CD4-positive, CD25-positive, alpha-beta regulatory T cell (primary cell): ENCODE measurements around the gene ALB. TPM values are rescaled to one million over a fixed set of nuclear protein-coding genes. Genes with fewer than 3 reads are reported as not detected.
"Not testable (repeated sequence)": the region's sequence is repeated elsewhere in the genome, so short reads cannot be mapped to it uniquely, and the experiment has no call there.

Experiments
- ATAC-seq, 2 donors: fragments of 150-1000 bp; cut with Tn5 transposase; one replicate each; pipeline ENCODE4 v1.10.0; 2021; ENCODE audit warnings: low read depth in 2 of 2, moderate number of reproducible peaks in 2 of 2, moderate library complexity in 1 of 2
- DNase-seq, 3 donors: peaks; one replicate each; pipeline versions ENCODE4 v3.0.0 to v3.0.0-alpha.2; 2012 to 2022; ENCODE audit warnings: mixed read lengths in 1 of 3
- H3K27ac ChIP-seq: one replicate; pipeline ENCODE4 v1.7.0; 2013; ENCODE audit warnings: mild to moderate bottlenecking, low read length; ENCODE audit not compliant: insufficient read depth, poor library complexity, severe bottlenecking
- H3K27me3 ChIP-seq: one replicate; pipeline ENCODE4 v1.7.0; 2013; ENCODE audit warnings: low read length; ENCODE audit not compliant: control insufficient read depth, insufficient read depth
- H3K36me3 ChIP-seq: one replicate; pipeline ENCODE4 v1.7.0; 2013; ENCODE audit warnings: mild to moderate bottlenecking, low read length, moderate library complexity; ENCODE audit not compliant: control insufficient read depth, insufficient read depth
- H3K4me1 ChIP-seq: 2 replicates; pipeline ENCODE4 v1.7.0; 2013; ENCODE audit warnings: mild to moderate bottlenecking, low read length; ENCODE audit not compliant: insufficient read depth, control insufficient read depth, poor library complexity, severe bottlenecking
- H3K4me3 ChIP-seq: one replicate; pipeline ENCODE4 v1.7.0; 2013; ENCODE audit warnings: low read depth, mild to moderate bottlenecking, low read length, moderate library complexity
- H3K9me3 ChIP-seq, 2 experiments: 1 replicate in 1 of 2; 2 replicates in 1 of 2; pipeline ENCODE4 v1.7.0; 2013; ENCODE audit warnings: low read length in 2 of 2, mild to moderate bottlenecking in 1 of 2, moderate library complexity in 1 of 2; ENCODE audit not compliant: control insufficient read depth in 2 of 2
- H3K27ac Mint-ChIP-seq, 3 donors: one replicate each; pipeline ENCODE4 v1.8.0; 2020 to 2022; ENCODE audit warnings: mild to moderate bottlenecking in 3 of 3, mixed read lengths in 3 of 3, moderate library complexity in 2 of 3
- H3K27me3 Mint-ChIP-seq: one replicate; pipeline ENCODE4 v1.8.0; 2022; ENCODE audit warnings: mild to moderate bottlenecking, mixed read lengths
- H3K36me3 Mint-ChIP-seq: one replicate; pipeline ENCODE4 v1.8.0; 2020; ENCODE audit warnings: mixed read lengths
- H3K4me1 Mint-ChIP-seq, 4 donors: one replicate each; pipeline ENCODE4 v1.8.0; 2020 to 2022; ENCODE audit warnings: mixed read lengths in 4 of 4, mild to moderate bottlenecking in 1 of 4
- H3K4me3 Mint-ChIP-seq, 4 donors: one replicate each; pipeline ENCODE4 v1.8.0; 2020 to 2022; ENCODE audit warnings: mild to moderate bottlenecking in 4 of 4, mixed read lengths in 4 of 4, moderate library complexity in 3 of 4
- H3K9me3 Mint-ChIP-seq, 7 donors: one replicate each; pipeline ENCODE4 v1.8.0; 2020 to 2022; ENCODE audit warnings: mixed read lengths in 7 of 7, mild to moderate bottlenecking in 3 of 7, moderate library complexity in 2 of 7
- polyA plus RNA-seq, 4 donors: library from polyadenylated mRNA; unstranded; fragments of 300-500 nt; fragmentation: Illumina TruSeq; gene quantifications; one replicate each; pipeline ENCODE4 v1.2.3, GENCODE V29; 2021
- total RNA-seq: library from RNA; stranded (reverse); gene quantifications from one replicate; pipeline ENCODE4 v1.2.3, GENCODE V29; 2022

Gene ALB
- total and polyA plus RNA-seq, 5 donors from 2014 or later = not detected

- H3K4me3 Mint-ChIP-seq = no peak overlapping the region
- no peaks in the 10 kb centered on the region for H3K9me3 ChIP-seq
- H3K27ac Mint-ChIP-seq = no peak overlapping the region
- no peaks in the 10 kb centered on the region for H3K27me3 Mint-ChIP-seq
- no peaks in the 10 kb centered on the region for H3K4me1 Mint-ChIP-seq
- H3K36me3 Mint-ChIP-seq = no peaks in the 10 kb centered on the region
- no peak for DNase-seq
- H3K36me3 ChIP-seq = no peaks in the 10 kb centered on the region
- H3K4me1 ChIP-seq = no peaks in the 10 kb centered on the region
- H3K27me3 ChIP-seq = no peaks in the 10 kb centered on the region
- no peak overlapping the region for H3K27ac ChIP-seq
- H3K9me3 Mint-ChIP-seq = peaks cover 0 to 4% (median 2%) of the 10 kb centered on the region in 7 donors
- H3K4me3 ChIP-seq = no peak overlapping the region
- ATAC-seq = no peak
Observed at GRCh38 chr4:73381214-73381613, 22.9 kb upstream of the ALB start.

GRCh38 chr4:73383452-73383851 is 20.6 kb upstream of the ALB start:
- ATAC-seq (no peak), DNase-seq (no peak)
- Histone ChIP-seq H3K27me3 (no peaks in the 10 kb centered on the region), H3K4me3 (no peak overlapping the region), H3K9me3 (no peaks in the 10 kb centered on the region), H3K36me3 (no peaks in the 10 kb centered on the region), H3K27ac (no peak overlapping the region), H3K4me1 (no peaks in the 10 kb centered on the region)
- H3K4me3 Mint-ChIP-seq = no peak overlapping the region
- H3K27ac Mint-ChIP-seq = no peak overlapping the region
- no peaks in the 10 kb centered on the region for H3K27me3 Mint-ChIP-seq
- no peaks in the 10 kb centered on the region for H3K4me1 Mint-ChIP-seq
- H3K36me3 Mint-ChIP-seq = no peaks in the 10 kb centered on the region
- peaks cover 0 to 7% (median 5%) of the 10 kb centered on the region in 7 donors for H3K9me3 Mint-ChIP-seq

- H3K36me3 Mint-ChIP-seq = no peaks in the 10 kb centered on the region
- H3K9me3 Mint-ChIP-seq = peaks cover 0 to 8% (median 5%) of the 10 kb centered on the region in 7 donors
- no peak overlapping the region for H3K27ac Mint-ChIP-seq
- no peaks in the 10 kb centered on the region for H3K4me1 Mint-ChIP-seq
- H3K4me3 Mint-ChIP-seq = no peak overlapping the region
- Histone ChIP-seq H3K4me1 (no peaks in the 10 kb centered on the region), H3K27ac (no peak overlapping the region), H3K27me3 (no peaks in the 10 kb centered on the region), H3K4me3 (no peak overlapping the region), H3K9me3 (no peaks in the 10 kb centered on the region), H3K36me3 (no peaks in the 10 kb centered on the region)
- ATAC-seq (no peak), DNase-seq (no peak)
- H3K27me3 Mint-ChIP-seq = no peaks in the 10 kb centered on the region
Observed at GRCh38 chr4:73387552-73387951, 16.5 kb upstream of the ALB start.

- Mint-ChIP-seq H3K27me3 (no peaks in the 10 kb centered on the region), H3K36me3 (no peaks in the 10 kb centered on the region), H3K4me1 (no peaks in the 10 kb centered on the region), H3K4me3 (no peak overlapping the region), H3K9me3 (peaks cover 0 to 8% (median 5%) of the 10 kb centered on the region in 7 donors), H3K27ac (no peak overlapping the region)
- Histone ChIP-seq H3K9me3 (no peaks in the 10 kb centered on the region), H3K27ac (no peak overlapping the region), H3K36me3 (no peaks in the 10 kb centered on the region), H3K27me3 (no peaks in the 10 kb centered on the region), H3K4me1 (no peaks in the 10 kb centered on the region), H3K4me3 (no peak overlapping the region)
- DNase-seq (no peak), ATAC-seq (no peak)
Observed at GRCh38 chr4:73388887-73389286, 15.2 kb upstream of the ALB start.

GRCh38 chr4:73389663-73390062 is 14.4 kb upstream of the ALB start:
- H3K27ac Mint-ChIP-seq, H3K9me3 ChIP-seq, H3K4me3 ChIP-seq, H3K27ac ChIP-seq, H3K36me3 Mint-ChIP-seq, H3K4me1 Mint-ChIP-seq, H3K9me3 Mint-ChIP-seq, ATAC-seq, H3K36me3 ChIP-seq, H3K4me1 ChIP-seq, H3K4me3 Mint-ChIP-seq, DNase-seq, H3K27me3 Mint-ChIP-seq, H3K27me3 ChIP-seq: not testable (repeated sequence)

GRCh38 chr4:73391774-73392173 is 12.3 kb upstream of the ALB start:
- H3K9me3 ChIP-seq = no peaks in the 10 kb centered on the region
- H3K27me3 Mint-ChIP-seq = no peaks in the 10 kb centered on the region
- no peak for DNase-seq
- ATAC-seq = no peak
- peaks cover 0 to 4% (median 0%) of the 10 kb centered on the region in 7 donors for H3K9me3 Mint-ChIP-seq
- no peaks in the 10 kb centered on the region for H3K27me3 ChIP-seq
- no peaks in the 10 kb centered on the region for H3K4me1 Mint-ChIP-seq
- no peaks in the 10 kb centered on the region for H3K36me3 Mint-ChIP-seq
- no peaks in the 10 kb centered on the region for H3K36me3 ChIP-seq
- H3K27ac ChIP-seq = no peak overlapping the region
- H3K4me3 ChIP-seq = no peak overlapping the region
- no peaks in the 10 kb centered on the region for H3K4me1 ChIP-seq
- H3K27ac Mint-ChIP-seq = no peak overlapping the region
- no peak overlapping the region for H3K4me3 Mint-ChIP-seq

- H3K9me3 ChIP-seq = no peaks in the 10 kb centered on the region
- DNase-seq (no peak), ATAC-seq (no peak)
- H3K27me3 ChIP-seq = no peaks in the 10 kb centered on the region
- H3K27ac ChIP-seq = no peak overlapping the region
- no peaks in the 10 kb centered on the region for H3K4me1 Mint-ChIP-seq
- H3K4me3 ChIP-seq = no peak overlapping the region
- no peaks in the 10 kb centered on the region for H3K36me3 Mint-ChIP-seq
- no peaks in the 10 kb centered on the region for H3K36me3 ChIP-seq
- peaks cover 0 to 2% (median 0%) of the 10 kb centered on the region in 7 donors for H3K9me3 Mint-ChIP-seq
- peaks cover 6% of the 10 kb centered on the region for H3K27me3 Mint-ChIP-seq
- H3K4me1 ChIP-seq = no peaks in the 10 kb centered on the region
- no peak overlapping the region for H3K4me3 Mint-ChIP-seq
- H3K27ac Mint-ChIP-seq = no peak overlapping the region
Observed at GRCh38 chr4:73392936-73393335, 11.2 kb upstream of the ALB start.

GRCh38 chr4:73396304-73396703 is 7.8 kb upstream of the ALB start:
- H3K4me1 Mint-ChIP-seq = no peaks in the 10 kb centered on the region
- ATAC-seq (no peak), DNase-seq (no peak)
- H3K4me3 ChIP-seq = no peak overlapping the region
- no peaks in the 10 kb centered on the region for H3K36me3 Mint-ChIP-seq
- H3K27me3 ChIP-seq = no peaks in the 10 kb centered on the region
- peaks cover 12% of the 10 kb centered on the region for H3K27me3 Mint-ChIP-seq
- no peaks in the 10 kb centered on the region for H3K36me3 ChIP-seq
- H3K27ac Mint-ChIP-seq = no peak overlapping the region
- H3K9me3 Mint-ChIP-seq = peaks cover 0 to 2% (median 0%) of the 10 kb centered on the region in 7 donors
- no peak overlapping the region for H3K4me3 Mint-ChIP-seq
- H3K4me1 ChIP-seq = no peaks in the 10 kb centered on the region
- H3K9me3 ChIP-seq = no peaks in the 10 kb centered on the region
- H3K27ac ChIP-seq = no peak overlapping the region
